ENCODE measurements around the gene NIP7. TPM values are rescaled to one million over a fixed set of nuclear protein-coding genes. Genes with fewer than 3 reads are reported as not detected.
"Not testable (repeated sequence)": the region's sequence is repeated elsewhere in the genome, so short reads cannot be mapped to it uniquely, and the experiment has no call there.

The NIP7 gene
- 17.1 TPM for polyA plus RNA-seq (2013)

DNA sequence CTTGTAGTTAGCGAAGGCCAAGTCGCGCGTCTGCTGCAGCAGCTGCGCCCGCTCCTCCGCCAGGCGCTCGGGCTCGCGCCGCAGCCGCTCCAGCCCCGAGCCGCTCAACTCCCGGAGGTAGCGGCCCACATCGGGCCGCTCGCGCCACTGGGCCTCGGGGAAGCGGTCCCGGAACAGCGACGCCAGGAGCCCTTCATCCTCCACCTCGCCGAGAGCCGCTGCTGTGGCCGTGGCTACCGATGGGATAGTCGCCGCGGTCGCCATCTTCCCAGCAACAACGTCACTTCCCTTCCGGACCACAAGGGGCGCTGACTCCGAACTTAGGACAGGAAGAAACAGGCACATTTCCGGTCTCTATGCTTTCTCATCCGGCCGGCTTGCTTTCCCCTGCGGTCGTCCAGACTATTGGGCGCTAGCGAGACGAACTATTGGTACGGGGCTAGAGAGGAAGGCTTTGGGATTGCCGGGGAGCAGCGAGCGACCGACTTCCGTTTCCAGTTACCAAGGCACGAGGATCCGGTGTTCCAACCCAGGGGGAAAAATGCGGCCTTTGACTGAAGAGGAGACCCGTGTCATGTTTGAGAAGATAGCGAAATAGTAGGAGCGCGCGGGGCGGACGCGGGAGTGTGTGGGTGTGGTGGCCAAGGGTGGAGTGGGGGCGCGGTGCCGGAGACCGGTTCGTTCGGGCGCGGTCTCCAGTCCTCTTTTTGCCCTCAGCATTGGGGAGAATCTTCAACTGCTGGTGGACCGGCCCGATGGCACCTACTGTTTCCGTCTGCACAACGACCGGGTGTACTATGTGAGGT lies at the start of gene NIP7, which contains the start of gene COG8:
NIP7 (plus strand) TSS at position 484 of the 806 bp plus-strand sequence; CDS start at position 542, 58 bp downstream.
COG8 (minus strand) TSS at position 276 of the 806 bp plus-strand sequence; CDS start at position 264, 12 bp downstream.
- no peaks in the 10 kb centered on the region for H3K9me3 ChIP-seq (ENCODE audit: control extremely low read depth in 1 of 5, control insufficient read depth in 4 of 5, insufficient read depth in 2 of 5, low read depth in 1 of 5, low read length in 4 of 5)
- H3K36me3 ChIP-seq (ENCODE audit: control insufficient read depth in 4 of 4, insufficient read depth in 4 of 4, low read length in 3 of 4), result peaks cover 23 to 44% (median 35%) of the 10 kb centered on the region in 4 experiments
- ChIA-PET CTCF (interaction anchor here (0.8 to 1.7 kb wide), 4 partner anchors 27 to 47 kb away, joined by 3 to 6 read pairs (median 3); no protein-coding TSS in a partner anchor), POLR2A (interaction anchor here (0.6 to 1.4 kb wide), 2 partner anchors 9 to 48 kb away, joined by 3 to 6 read pairs; partner anchors contain the start of gene PDF)
- WGBS (ENCODE audit: insufficient coverage), result 0% methylated on average over 71 of the region's 77 CpGs
- peak within 1 kb of the TSS; percentile 72 to 97 (median 91) for H3K4me3 ChIP-seq (ENCODE audit: control insufficient read depth in 1 of 7, extremely low read depth in 1 of 7, insufficient read depth in 4 of 7, low read depth in 2 of 7, low read length in 6 of 7)
- H3K27me3 ChIP-seq (replicated peaks in 2 of 5; ENCODE audit: control insufficient read depth in 4 of 5, insufficient read depth in 5 of 5, low read length in 4 of 5), result no peaks in the 10 kb centered on the region
- peaks cover 10 to 32% (median 21%) of the 10 kb centered on the region in 4 experiments for H3K4me1 ChIP-seq (ENCODE audit: control extremely low read depth in 1 of 4, control insufficient read depth in 4 of 4, insufficient read depth in 4 of 4, low read length in 3 of 4)
- H3K27ac ChIP-seq (ENCODE audit: insufficient read depth in 1 of 2, low read depth in 1 of 2, low read length in 2 of 2, poor library complexity in 1 of 2, severe bottlenecking in 2 of 2), result peak within 1 kb of the TSS; percentile 72 to 87
- DNase-seq, result peak; percentile 97

DNA sequence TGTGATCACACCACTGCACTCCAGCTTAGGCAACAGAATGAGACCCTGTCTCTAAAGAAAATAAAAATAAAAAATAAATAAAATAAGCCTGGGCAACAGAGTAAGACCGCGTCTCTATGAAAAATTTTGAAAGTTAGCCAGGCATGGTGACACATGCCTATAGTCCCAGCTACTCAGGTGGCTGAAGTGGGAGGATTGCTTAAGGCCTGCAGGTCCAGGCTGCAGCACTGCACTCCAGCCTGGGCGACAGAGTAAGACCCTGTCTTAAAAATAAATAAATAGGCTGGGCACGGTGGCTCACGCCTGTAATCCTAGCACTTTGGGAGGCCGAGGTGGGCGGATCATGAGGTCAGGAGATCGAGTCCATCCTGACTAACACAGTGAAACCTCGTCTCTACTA lies 47.9 kb upstream of the NIP7 start:
- H3K36me3 ChIP-seq (ENCODE audit: control insufficient read depth in 4 of 4, insufficient read depth in 4 of 4, low read length in 3 of 4); H3K4me3 ChIP-seq (ENCODE audit: control insufficient read depth in 1 of 7, extremely low read depth in 1 of 7, insufficient read depth in 4 of 7, low read depth in 2 of 7, low read length in 6 of 7); DNase-seq; H3K27ac ChIP-seq (ENCODE audit: insufficient read depth in 1 of 2, low read depth in 1 of 2, low read length in 2 of 2, poor library complexity in 1 of 2, severe bottlenecking in 2 of 2); H3K4me1 ChIP-seq (ENCODE audit: control extremely low read depth in 1 of 4, control insufficient read depth in 4 of 4, insufficient read depth in 4 of 4, low read length in 3 of 4); H3K27me3 ChIP-seq (replicated peaks in 2 of 5; ENCODE audit: control insufficient read depth in 4 of 5, insufficient read depth in 5 of 5, low read length in 4 of 5); POLR2A ChIA-PET; H3K9me3 ChIP-seq (ENCODE audit: control extremely low read depth in 1 of 5, control insufficient read depth in 4 of 5, insufficient read depth in 2 of 5, low read depth in 1 of 5, low read length in 4 of 5): not testable (repeated sequence)
- CTCF ChIA-PET, result interaction anchor here (1.6 kb wide), 1 partner anchor 9 kb away, joined by 3 read pairs; no protein-coding TSS in a partner anchor
- WGBS (ENCODE audit: insufficient coverage), result 98% methylated on average over 9 of the region's 9 CpGs

DNA sequence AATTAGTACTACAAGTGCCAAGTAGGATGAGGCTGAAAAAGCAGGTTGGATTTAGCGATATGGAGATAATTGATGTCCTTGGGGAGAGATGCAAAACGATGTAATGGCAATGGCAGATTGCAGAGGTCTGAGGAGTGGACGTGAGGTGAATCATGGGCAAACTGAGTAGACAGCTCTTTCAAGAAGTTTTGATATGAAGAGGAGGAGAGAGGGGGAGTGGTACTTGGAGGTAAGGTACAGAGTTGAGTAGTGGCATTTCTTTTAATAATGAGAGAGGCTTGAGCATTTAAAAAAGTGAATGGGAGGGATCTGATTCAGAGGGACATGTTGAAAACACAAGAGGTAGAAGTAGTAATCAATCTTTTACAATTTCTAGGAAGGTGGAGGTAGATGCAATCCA lies 46.2 kb upstream of the NIP7 start:
- WGBS (ENCODE audit: insufficient coverage), result 93% methylated on average over 3 of the region's 3 CpGs
- H3K4me1 ChIP-seq (ENCODE audit: control extremely low read depth in 1 of 4, control insufficient read depth in 4 of 4, insufficient read depth in 4 of 4, low read length in 3 of 4), result no peaks in the 10 kb centered on the region
- no peak overlapping the region for H3K4me3 ChIP-seq (ENCODE audit: control insufficient read depth in 1 of 7, extremely low read depth in 1 of 7, insufficient read depth in 4 of 7, low read depth in 2 of 7, low read length in 6 of 7)
- H3K27ac ChIP-seq (ENCODE audit: insufficient read depth in 1 of 2, low read depth in 1 of 2, low read length in 2 of 2, poor library complexity in 1 of 2, severe bottlenecking in 2 of 2), result no peak overlapping the region
- H3K9me3 ChIP-seq (ENCODE audit: control extremely low read depth in 1 of 5, control insufficient read depth in 4 of 5, insufficient read depth in 2 of 5, low read depth in 1 of 5, low read length in 4 of 5), result no peaks in the 10 kb centered on the region
- H3K36me3 ChIP-seq (ENCODE audit: control insufficient read depth in 4 of 4, insufficient read depth in 4 of 4, low read length in 3 of 4), result no peaks in the 10 kb centered on the region
- H3K27me3 ChIP-seq (replicated peaks in 2 of 5; ENCODE audit: control insufficient read depth in 4 of 5, insufficient read depth in 5 of 5, low read length in 4 of 5), result no peaks in the 10 kb centered on the region
- CTCF ChIA-PET, result no interaction called here
- POLR2A ChIA-PET, result no interaction called here
- no peak for DNase-seq

DNA sequence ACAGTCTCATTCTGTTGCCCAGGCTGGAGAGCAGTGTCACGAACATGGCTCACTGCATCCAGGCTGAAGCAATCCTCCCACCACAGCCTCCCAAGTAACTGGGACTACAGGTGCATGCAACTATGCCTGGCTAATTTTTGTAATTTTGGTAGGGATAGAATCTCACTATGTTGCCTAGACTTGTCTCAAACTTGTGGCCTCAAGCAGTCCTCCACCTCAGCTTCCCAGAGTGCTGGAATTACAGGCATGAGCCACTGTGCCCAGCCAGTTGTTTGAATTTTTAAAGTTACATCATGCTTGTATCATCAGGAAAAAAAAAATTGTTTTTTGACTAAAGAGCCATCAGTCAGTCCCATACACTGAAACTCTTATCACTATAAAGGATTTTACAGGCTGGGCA lies 45.5 kb upstream of the NIP7 start:
- Histone ChIP-seq H3K4me1 (ENCODE audit: control extremely low read depth in 1 of 4, control insufficient read depth in 4 of 4, insufficient read depth in 4 of 4, low read length in 3 of 4) (no peaks in the 10 kb centered on the region), H3K9me3 (ENCODE audit: control extremely low read depth in 1 of 5, control insufficient read depth in 4 of 5, insufficient read depth in 2 of 5, low read depth in 1 of 5, low read length in 4 of 5) (no peaks in the 10 kb centered on the region), H3K27ac (ENCODE audit: insufficient read depth in 1 of 2, low read depth in 1 of 2, low read length in 2 of 2, poor library complexity in 1 of 2, severe bottlenecking in 2 of 2) (no peak overlapping the region), H3K4me3 (ENCODE audit: control insufficient read depth in 1 of 7, extremely low read depth in 1 of 7, insufficient read depth in 4 of 7, low read depth in 2 of 7, low read length in 6 of 7) (no peak overlapping the region), H3K27me3 (replicated peaks in 2 of 5; ENCODE audit: control insufficient read depth in 4 of 5, insufficient read depth in 5 of 5, low read length in 4 of 5) (no peaks in the 10 kb centered on the region), H3K36me3 (ENCODE audit: control insufficient read depth in 4 of 4, insufficient read depth in 4 of 4, low read length in 3 of 4) (no peaks in the 10 kb centered on the region)
- POLR2A ChIA-PET, result no interaction called here
- DNase-seq, result no peak
- CTCF ChIA-PET, result no interaction called here
- 100% methylated on average over 1 of the region's 1 CpG for WGBS (ENCODE audit: insufficient coverage)

DNA sequence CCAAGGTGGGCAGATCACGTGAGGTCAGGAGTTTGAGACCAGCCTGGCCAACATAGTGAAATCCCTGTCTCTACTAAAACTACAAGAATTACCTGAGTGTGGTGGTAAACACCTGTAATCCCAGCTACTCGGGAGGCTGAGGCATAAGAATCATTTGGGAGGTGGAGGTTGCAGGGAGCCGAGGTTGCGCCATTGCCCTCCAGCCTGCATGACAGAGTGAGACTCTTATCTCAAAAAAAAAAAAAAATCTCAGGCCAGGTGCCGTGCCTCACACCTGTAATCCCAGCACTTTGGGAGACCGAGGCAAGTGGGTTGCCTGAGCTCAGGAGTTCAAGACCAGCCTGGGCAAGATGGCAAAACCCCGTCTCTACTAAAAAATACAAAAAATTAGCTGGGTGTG lies 42.8 kb upstream of the NIP7 start:
- H3K27me3 ChIP-seq (replicated peaks in 2 of 5; ENCODE audit: control insufficient read depth in 4 of 5, insufficient read depth in 5 of 5, low read length in 4 of 5); H3K27ac ChIP-seq (ENCODE audit: insufficient read depth in 1 of 2, low read depth in 1 of 2, low read length in 2 of 2, poor library complexity in 1 of 2, severe bottlenecking in 2 of 2); H3K9me3 ChIP-seq (ENCODE audit: control extremely low read depth in 1 of 5, control insufficient read depth in 4 of 5, insufficient read depth in 2 of 5, low read depth in 1 of 5, low read length in 4 of 5); H3K36me3 ChIP-seq (ENCODE audit: control insufficient read depth in 4 of 4, insufficient read depth in 4 of 4, low read length in 3 of 4); DNase-seq; H3K4me3 ChIP-seq (ENCODE audit: control insufficient read depth in 1 of 7, extremely low read depth in 1 of 7, insufficient read depth in 4 of 7, low read depth in 2 of 7, low read length in 6 of 7); H3K4me1 ChIP-seq (ENCODE audit: control extremely low read depth in 1 of 4, control insufficient read depth in 4 of 4, insufficient read depth in 4 of 4, low read length in 3 of 4): not testable (repeated sequence)
- CTCF ChIA-PET, result interaction anchor here (1.0 to 1.5 kb wide), 2 partner anchors 11 to 147 kb away, joined by 3 read pairs; no protein-coding TSS in a partner anchor
- 93% methylated on average over 3 of the region's 7 CpGs for WGBS (ENCODE audit: insufficient coverage)
- POLR2A ChIA-PET, result interaction anchor here (0.6 kb wide), 1 partner anchor 93 kb away, joined by 4 read pairs; no protein-coding TSS in a partner anchor

DNA sequence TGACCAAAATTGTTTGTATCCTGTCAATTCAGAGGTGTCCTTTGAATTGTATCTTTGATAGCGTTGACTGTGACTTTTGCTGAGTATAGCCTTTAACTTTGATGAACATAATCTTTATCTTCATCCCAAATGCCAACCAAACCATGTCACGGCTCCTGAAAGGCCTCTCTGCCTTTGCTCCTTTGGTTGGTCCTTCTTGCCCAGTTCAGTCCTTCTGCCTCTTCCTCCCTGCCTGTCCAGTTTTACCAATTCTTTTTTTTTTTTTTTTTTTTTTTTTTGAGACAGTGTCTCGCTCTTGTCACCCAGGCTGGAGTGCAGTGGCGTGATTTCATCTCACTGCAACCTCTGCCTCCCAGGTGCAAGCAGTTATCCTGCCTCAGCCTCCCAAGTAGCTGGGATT lies 41.3 kb upstream of the NIP7 start:
- ChIA-PET CTCF (no interaction called here), POLR2A (no interaction called here)
- Histone ChIP-seq H3K4me3 (ENCODE audit: control insufficient read depth in 1 of 7, extremely low read depth in 1 of 7, insufficient read depth in 4 of 7, low read depth in 2 of 7, low read length in 6 of 7) (no peak overlapping the region), H3K36me3 (ENCODE audit: control insufficient read depth in 4 of 4, insufficient read depth in 4 of 4, low read length in 3 of 4) (no peaks in the 10 kb centered on the region), H3K27me3 (replicated peaks in 2 of 5; ENCODE audit: control insufficient read depth in 4 of 5, insufficient read depth in 5 of 5, low read length in 4 of 5) (no peaks in the 10 kb centered on the region), H3K9me3 (ENCODE audit: control extremely low read depth in 1 of 5, control insufficient read depth in 4 of 5, insufficient read depth in 2 of 5, low read depth in 1 of 5, low read length in 4 of 5) (no peaks in the 10 kb centered on the region), H3K4me1 (ENCODE audit: control extremely low read depth in 1 of 4, control insufficient read depth in 4 of 4, insufficient read depth in 4 of 4, low read length in 3 of 4) (no peaks in the 10 kb centered on the region), H3K27ac (ENCODE audit: insufficient read depth in 1 of 2, low read depth in 1 of 2, low read length in 2 of 2, poor library complexity in 1 of 2, severe bottlenecking in 2 of 2) (no peak overlapping the region)
- DNase-seq, result no peak
- WGBS (ENCODE audit: insufficient coverage), result 100% methylated on average over 1 of the region's 4 CpGs

DNA sequence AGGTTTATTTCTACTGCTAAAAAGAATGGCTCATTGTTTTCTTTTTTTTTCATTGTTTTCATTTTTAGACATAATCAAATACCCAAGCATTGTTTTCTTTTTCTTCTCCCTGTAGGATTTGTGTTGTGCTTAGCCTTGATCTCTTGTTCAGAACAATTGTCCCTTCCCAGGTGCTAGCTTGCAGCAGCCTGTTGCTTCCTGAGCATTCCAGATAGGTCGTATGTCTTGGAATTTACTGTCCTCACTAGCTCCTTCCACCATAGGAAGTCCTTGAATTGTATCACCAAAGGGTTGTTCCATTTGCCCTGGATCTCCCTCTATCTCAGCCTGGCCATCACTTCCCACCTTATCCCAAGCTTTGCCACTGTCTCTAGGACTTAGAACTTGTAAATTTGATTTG lies 38.4 kb upstream of the NIP7 start:
- no peak overlapping the region for H3K4me3 ChIP-seq (ENCODE audit: control insufficient read depth in 1 of 7, extremely low read depth in 1 of 7, insufficient read depth in 4 of 7, low read depth in 2 of 7, low read length in 6 of 7)
- POLR2A ChIA-PET, result no interaction called here

More for the DNA sequence above, 38.4 kb upstream of the NIP7 start:
- Histone ChIP-seq H3K27ac (ENCODE audit: insufficient read depth in 1 of 2, low read depth in 1 of 2, low read length in 2 of 2, poor library complexity in 1 of 2, severe bottlenecking in 2 of 2) (no peak overlapping the region), H3K27me3 (replicated peaks in 2 of 5; ENCODE audit: control insufficient read depth in 4 of 5, insufficient read depth in 5 of 5, low read length in 4 of 5) (no peaks in the 10 kb centered on the region), H3K4me1 (ENCODE audit: control extremely low read depth in 1 of 4, control insufficient read depth in 4 of 4, insufficient read depth in 4 of 4, low read length in 3 of 4) (peaks cover 0 to 4% (median 2%) of the 10 kb centered on the region in 4 experiments), H3K9me3 (ENCODE audit: control extremely low read depth in 1 of 5, control insufficient read depth in 4 of 5, insufficient read depth in 2 of 5, low read depth in 1 of 5, low read length in 4 of 5) (no peaks in the 10 kb centered on the region), H3K36me3 (ENCODE audit: control insufficient read depth in 4 of 4, insufficient read depth in 4 of 4, low read length in 3 of 4) (no peaks in the 10 kb centered on the region)
- no peak for DNase-seq
- CTCF ChIA-PET, result interaction anchor here (0.6 kb wide), 1 partner anchor 150 kb away, joined by 4 read pairs; no protein-coding TSS in a partner anchor
- 85% methylated on average over 1 of the region's 1 CpG for WGBS (ENCODE audit: insufficient coverage)

All from common myeloid progenitor, CD34-positive (primary cell).